H9 (cell line): ENCODE measurements around the gene NEU3. TPM values are rescaled to one million over a fixed set of nuclear protein-coding genes. Genes with fewer than 3 reads are reported as not detected.
"Not testable (repeated sequence)": the region's sequence is repeated elsewhere in the genome, so short reads cannot be mapped to it uniquely, and the experiment has no call there.

Experiments
- DNase-seq: peaks from one replicate; pipeline ENCODE4 v3.0.0-alpha.2; 2017
- H2AFZ ChIP-seq: one replicate; pipeline ENCODE4 v1.6.1; 2013; ENCODE audit warnings: mild to moderate bottlenecking, low read length, control low read depth, moderate library complexity
- H2AK5ac ChIP-seq: 2 replicates; pipeline ENCODE4 v1.6.1; 2013; ENCODE audit warnings: low read length, control low read depth, mixed read lengths; ENCODE audit not compliant: insufficient read length
- H2BK120ac ChIP-seq: one replicate; pipeline ENCODE4 v1.6.1; 2013; ENCODE audit warnings: low read depth, mild to moderate bottlenecking, low read length, control low read depth, inconsistent platforms; ENCODE audit not compliant: poor library complexity, severe bottlenecking
- H2BK12ac ChIP-seq: 2 replicates; pipeline ENCODE4 v1.6.1; 2013; ENCODE audit warnings: low read length, control low read depth, mixed read lengths, low read depth; ENCODE audit not compliant: insufficient read length
- H2BK15ac ChIP-seq: 2 replicates; pipeline ENCODE4 v1.6.1; 2013; ENCODE audit warnings: low read depth, low read length, control low read depth
- H2BK20ac ChIP-seq: one replicate; pipeline ENCODE4 v1.6.1; 2013; ENCODE audit warnings: low read depth, mild to moderate bottlenecking, low read length, control low read depth, inconsistent platforms; ENCODE audit not compliant: poor library complexity, severe bottlenecking
- H2BK5ac ChIP-seq: 2 replicates; pipeline ENCODE4 v1.6.1; 2013; ENCODE audit warnings: low read length, control low read depth, mixed read lengths; ENCODE audit not compliant: insufficient read length
- H3K14ac ChIP-seq: 2 replicates; pipeline ENCODE4 v1.6.1; 2013; ENCODE audit warnings: low read length, control low read depth; ENCODE audit not compliant: insufficient read depth
- H3K18ac ChIP-seq: 2 replicates; pipeline ENCODE4 v1.6.1; 2013; ENCODE audit warnings: low read depth, mild to moderate bottlenecking, mixed read lengths, low read length, control low read depth; ENCODE audit not compliant: insufficient read length
- H3K23ac ChIP-seq: 2 replicates; pipeline ENCODE4 v1.6.1; 2013; ENCODE audit warnings: low read length, control low read depth, mixed read lengths, low read depth; ENCODE audit not compliant: insufficient read length
- H3K23me2 ChIP-seq: 2 replicates; pipeline ENCODE4 v1.6.1; 2013; ENCODE audit warnings: low read depth, mild to moderate bottlenecking, mixed read lengths, low read length, control low read depth; ENCODE audit not compliant: insufficient read length, poor library complexity, severe bottlenecking
- H3K27ac ChIP-seq: 2 replicates; pipeline ENCODE4 v1.5.1; 2013; ENCODE audit warnings: low read length, control low read depth, mixed read lengths, low read depth; ENCODE audit not compliant: insufficient read length
- H3K27me3 ChIP-seq: 2 replicates; pipeline ENCODE4 v1.6.1; 2013; ENCODE audit warnings: low read length, control low read depth, inconsistent platforms; ENCODE audit not compliant: insufficient read depth
- H3K4ac ChIP-seq: 2 replicates; pipeline ENCODE4 v1.6.1; 2013; ENCODE audit warnings: low read depth, mild to moderate bottlenecking, control low read depth, inconsistent platforms, low read length, moderate library complexity
- H3K4me1 ChIP-seq: 2 replicates; pipeline ENCODE4 v1.6.1; 2013; ENCODE audit warnings: low read length, control low read depth, inconsistent platforms; ENCODE audit not compliant: insufficient read depth
- H3K4me2 ChIP-seq: 2 replicates; pipeline ENCODE4 v1.6.1; 2013; ENCODE audit warnings: low read length, control low read depth, mixed read lengths; ENCODE audit not compliant: insufficient read length, insufficient read depth
- H3K56ac ChIP-seq: 2 replicates; pipeline ENCODE4 v1.6.1; 2013; ENCODE audit warnings: low read depth, mild to moderate bottlenecking, mixed read lengths, low read length, control low read depth; ENCODE audit not compliant: insufficient read length
- H3K79me1 ChIP-seq: 2 replicates; pipeline ENCODE4 v1.6.1; 2013; ENCODE audit warnings: low read depth, mild to moderate bottlenecking, moderate library complexity, low read length, control low read depth, inconsistent platforms; ENCODE audit not compliant: insufficient read depth, poor library complexity, severe bottlenecking
- H3K79me2 ChIP-seq: 2 replicates; pipeline ENCODE4 v1.6.1; 2013; ENCODE audit warnings: low read length, control low read depth, inconsistent platforms; ENCODE audit not compliant: insufficient read depth
- H3K9ac ChIP-seq: 2 replicates; pipeline ENCODE4 v1.6.1; 2013; ENCODE audit warnings: low read length, control low read depth, mixed read lengths; ENCODE audit not compliant: insufficient read length; ENCODE audit errors: extremely low read depth
- H3K9me3 ChIP-seq: one replicate; pipeline ENCODE4 v1.6.1; 2013; ENCODE audit warnings: low read depth, low read length, inconsistent platforms; ENCODE audit not compliant: control insufficient read depth
- H3T11ph ChIP-seq: one replicate; pipeline ENCODE4 v1.6.1; 2013; ENCODE audit warnings: mild to moderate bottlenecking, low read length, control low read depth, inconsistent platforms
- H4K20me1 ChIP-seq: one replicate; pipeline ENCODE4 v1.6.1; 2013; ENCODE audit not compliant: control insufficient read depth, insufficient read length, insufficient read depth
- H4K5ac ChIP-seq: 2 replicates; pipeline ENCODE4 v1.6.1; 2013; ENCODE audit warnings: low read depth, mild to moderate bottlenecking, mixed read lengths, low read length, control low read depth; ENCODE audit not compliant: insufficient read length
- H4K8ac ChIP-seq: replicated peaks from 2 replicates; pipeline ENCODE4 v1.6.1; 2013; ENCODE audit warnings: low read length, control low read depth, mixed read lengths, low read depth; ENCODE audit not compliant: insufficient read length
- H4K91ac ChIP-seq: 2 replicates; pipeline ENCODE4 v1.6.1; 2013; ENCODE audit warnings: low read depth, mild to moderate bottlenecking, moderate library complexity, mixed read lengths, low read length, control low read depth; ENCODE audit not compliant: insufficient read length
- H3K27ac Mint-ChIP-seq, 3 experiments: 2 replicates in 2 of 3; 3 replicates in 1 of 3; pipeline ENCODE4 v1.8.0; 2020 to 2021; ENCODE audit warnings: mixed read lengths in 3 of 3, mild to moderate bottlenecking in 1 of 3, moderate library complexity in 1 of 3
- H3K27me3 Mint-ChIP-seq: 2 replicates; pipeline ENCODE4 v1.8.0; 2021; ENCODE audit warnings: low read depth, mild to moderate bottlenecking, moderate library complexity, mixed read lengths
- H3K36me3 Mint-ChIP-seq, 3 experiments: 2 replicates in 2 of 3; 3 replicates in 1 of 3; pipeline ENCODE4 v1.8.0; 2020 to 2021; ENCODE audit warnings: low read depth in 3 of 3, mixed read lengths in 3 of 3; ENCODE audit not compliant: insufficient read depth in 1 of 3
- H3K4me1 Mint-ChIP-seq, 2 experiments: 2 replicates each; pipeline ENCODE4 v1.8.0; 2020; ENCODE audit warnings: mixed read lengths in 2 of 2
- H3K4me3 Mint-ChIP-seq, 2 experiments: 2 replicates in 1 of 2; 3 replicates in 1 of 2; pipeline ENCODE4 v1.8.0; 2020 to 2021; ENCODE audit warnings: mild to moderate bottlenecking in 2 of 2, mixed read lengths in 2 of 2, moderate library complexity in 1 of 2
- H3K9me3 Mint-ChIP-seq, 2 experiments: 2 replicates in 1 of 2; 3 replicates in 1 of 2; pipeline ENCODE4 v1.8.0; 2020; ENCODE audit warnings: mild to moderate bottlenecking in 2 of 2, mixed read lengths in 2 of 2, moderate library complexity in 1 of 2
- WGBS: extraction: QIAGEN DNeasy Blood & Tissue Kit; methylation state at CpG from one replicate; pipeline ENCODE4 v1.1.7; 2013; ENCODE audit warnings: missing lambda C conversion rate, low lambda C conversion rate, mixed read lengths; ENCODE audit not compliant: insufficient read length; ENCODE audit errors: extremely low coverage; 5-methylcytosine and 5-hydroxymethylcytosine counted together
- total RNA-seq: library from RNA; stranded (reverse); gene quantifications from 2 replicates; pipeline ENCODE4 v1.2.1, GENCODE V29; 2021
- TF ChIP-seq, protein P1 (sequence below): fragments of 200-600 bp; sonication (generic); conservative IDR thresholded peaks from 3 replicates; pipeline ENCODE4 v1.8.0; 2021; ENCODE audit warnings: antibody characterized with exemption, mild to moderate bottlenecking

NEU3 gene
- total RNA-seq, 1 experiment from 2014 or later: 15.9 TPM

DNA sequence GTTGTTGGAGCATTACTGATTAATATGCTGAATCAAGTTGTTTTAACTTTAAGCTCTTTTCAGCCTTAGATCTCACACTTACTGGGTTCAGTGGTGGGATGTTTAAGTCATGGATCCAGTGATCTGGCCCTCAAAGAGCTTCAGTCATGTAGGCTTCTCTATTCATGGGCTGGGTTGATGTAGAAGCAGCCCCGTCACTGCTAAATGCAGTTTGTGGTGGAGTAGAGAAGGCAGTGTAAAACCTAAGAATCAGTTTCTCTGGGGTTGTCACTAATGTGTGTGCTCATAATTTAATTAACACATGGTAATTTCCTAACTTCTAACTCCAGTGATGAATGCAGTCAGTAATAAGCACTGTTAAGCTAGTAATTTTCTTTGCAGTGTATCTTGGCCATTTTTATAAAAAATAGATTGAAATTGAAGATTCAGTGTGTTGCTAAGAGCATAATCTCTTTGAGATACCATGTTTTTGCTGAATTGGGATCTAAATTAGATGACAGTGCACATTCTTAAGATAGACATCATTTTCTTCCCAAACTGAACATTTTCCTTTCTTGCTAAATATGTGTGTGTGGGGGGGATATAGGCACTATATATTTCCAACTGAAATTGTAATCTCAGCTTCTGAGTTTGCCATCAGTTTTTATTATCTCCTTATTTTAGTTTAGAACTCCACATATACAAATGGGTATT, 30.6 kb upstream of the NEU3 start:
- no peak overlapping the region for H3K27ac Mint-ChIP-seq
- no CpG with 5 or more reads among the region's 1 CpG for WGBS

DNA sequence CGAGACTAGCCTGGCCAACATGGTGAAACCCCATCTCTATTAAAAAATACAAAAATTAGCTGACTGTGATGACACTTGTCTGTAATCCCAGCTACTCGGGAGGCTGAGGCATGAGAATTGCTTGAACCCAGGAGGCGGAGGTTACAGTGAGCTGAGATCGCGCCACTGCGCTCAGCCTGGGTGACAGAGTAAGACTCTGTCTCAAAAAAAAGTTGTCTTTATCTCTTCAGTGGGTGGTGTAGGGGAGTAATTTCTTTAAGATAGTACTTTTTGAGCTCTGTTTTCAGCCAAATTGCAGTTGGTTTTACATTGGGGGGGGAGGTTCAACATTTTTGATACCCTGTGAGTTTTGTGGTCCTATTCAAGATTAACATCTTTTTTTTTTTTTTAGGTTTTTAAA, 28.6 kb upstream of the NEU3 start:
- not testable (repeated sequence) for H4K8ac ChIP-seq, H2AFZ ChIP-seq, DNase-seq, H3K27me3 Mint-ChIP-seq, H3K18ac ChIP-seq, H2BK20ac ChIP-seq, H3K23me2 ChIP-seq, H3K4me1 ChIP-seq, H2AK5ac ChIP-seq, H2BK15ac ChIP-seq, H3K4me2 ChIP-seq, H3K27me3 ChIP-seq, H4K91ac ChIP-seq, H3K36me3 Mint-ChIP-seq, H2BK120ac ChIP-seq, H3K23ac ChIP-seq, H3K9me3 ChIP-seq, H4K5ac ChIP-seq, H3T11ph ChIP-seq, H2BK12ac ChIP-seq, H3K9ac ChIP-seq, H3K4ac ChIP-seq, H3K79me1 ChIP-seq, H3K14ac ChIP-seq, H3K27ac ChIP-seq, H3K9me3 Mint-ChIP-seq, H3K56ac ChIP-seq, H2BK5ac ChIP-seq, H3K4me3 Mint-ChIP-seq, H4K20me1 ChIP-seq
- peaks cover 6 to 10% of the 10 kb centered on the region in 2 experiments for H3K4me1 Mint-ChIP-seq
- WGBS: no CpG with 5 or more reads among the region's 6 CpGs
- H3K27ac Mint-ChIP-seq: peak overlapping the region in 2 of 3 experiments; percentile 14 to 45; a peak in 2 of 7 replicates
- peaks cover 12% of the 10 kb centered on the region; the same call in 1 of the 2 replicates for H3K79me2 ChIP-seq

More for the DNA sequence above, 30.6 kb upstream of the NEU3 start:
- Histone ChIP-seq H3K4me2 (no peak overlapping the region), H2BK20ac (no peak overlapping the region), H4K5ac (no peak overlapping the region), H3K27me3 (no peaks in the 10 kb centered on the region), H3K56ac (no peak overlapping the region), H3K4ac (no peak overlapping the region), H3K9ac (no peak overlapping the region), H4K8ac (no peak overlapping the region), H3T11ph (no peak overlapping the region), H4K20me1 (no peaks in the 10 kb centered on the region), H3K9me3 (no peaks in the 10 kb centered on the region), H3K18ac (no peak overlapping the region), H3K79me2 (peaks cover 12% of the 10 kb centered on the region; the same call in 1 of the 2 replicates), H3K79me1 (peaks cover 6% of the 10 kb centered on the region), H2BK120ac (no peak overlapping the region), H4K91ac (no peak overlapping the region), H2BK12ac (no peak overlapping the region), H2AFZ (no peak overlapping the region), H3K14ac (no peak overlapping the region), H2BK15ac (no peak overlapping the region; the same call in 1 of the 2 replicates), H3K27ac (no peak overlapping the region), H2AK5ac (no peak overlapping the region), H3K23me2 (no peaks in the 10 kb centered on the region), H2BK5ac (no peak overlapping the region), H3K4me1 (no peaks in the 10 kb centered on the region), H3K23ac (no peak overlapping the region)
- H3K4me1 Mint-ChIP-seq: peaks cover 6 to 10% of the 10 kb centered on the region in 2 experiments
- H3K36me3 Mint-ChIP-seq: peaks cover 0 to 4% (median 0%) of the 10 kb centered on the region in 3 experiments; a peak in 2 of 7 replicates
- no peaks in the 10 kb centered on the region for H3K27me3 Mint-ChIP-seq
- no peak for DNase-seq
- no peak overlapping the region for H3K4me3 Mint-ChIP-seq
- no peaks in the 10 kb centered on the region for H3K9me3 Mint-ChIP-seq
- TF ChIP-seq, protein P1, sequence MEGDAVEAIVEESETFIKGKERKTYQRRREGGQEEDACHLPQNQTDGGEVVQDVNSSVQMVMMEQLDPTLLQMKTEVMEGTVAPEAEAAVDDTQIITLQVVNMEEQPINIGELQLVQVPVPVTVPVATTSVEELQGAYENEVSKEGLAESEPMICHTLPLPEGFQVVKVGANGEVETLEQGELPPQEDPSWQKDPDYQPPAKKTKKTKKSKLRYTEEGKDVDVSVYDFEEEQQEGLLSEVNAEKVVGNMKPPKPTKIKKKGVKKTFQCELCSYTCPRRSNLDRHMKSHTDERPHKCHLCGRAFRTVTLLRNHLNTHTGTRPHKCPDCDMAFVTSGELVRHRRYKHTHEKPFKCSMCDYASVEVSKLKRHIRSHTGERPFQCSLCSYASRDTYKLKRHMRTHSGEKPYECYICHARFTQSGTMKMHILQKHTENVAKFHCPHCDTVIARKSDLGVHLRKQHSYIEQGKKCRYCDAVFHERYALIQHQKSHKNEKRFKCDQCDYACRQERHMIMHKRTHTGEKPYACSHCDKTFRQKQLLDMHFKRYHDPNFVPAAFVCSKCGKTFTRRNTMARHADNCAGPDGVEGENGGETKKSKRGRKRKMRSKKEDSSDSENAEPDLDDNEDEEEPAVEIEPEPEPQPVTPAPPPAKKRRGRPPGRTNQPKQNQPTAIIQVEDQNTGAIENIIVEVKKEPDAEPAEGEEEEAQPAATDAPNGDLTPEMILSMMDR: no peak
